HG03066 (cell line): ENCODE measurements around the gene SDHA.
"Not testable (repeated sequence)": the region's sequence is repeated elsewhere in the genome, so short reads cannot be mapped to it uniquely, and the experiment has no call there.

Source experiments
- ATAC-seq: cut with Tn5 transposase; IDR thresholded peaks from one replicate; pipeline ENCODE4 v1.9.1; 2021; ENCODE audit warnings: low read depth; ENCODE audit not compliant: unreplicated experiment

Gene SDHA

GRCh38 chr5:218457-219291 lies 554 bp downstream of the SDHA start:
- peak; percentile 25 for ATAC-seq

- no peak for ATAC-seq
Observed at GRCh38 chr5:219460-219863, 1.3 kb downstream of the SDHA start.

DNA sequence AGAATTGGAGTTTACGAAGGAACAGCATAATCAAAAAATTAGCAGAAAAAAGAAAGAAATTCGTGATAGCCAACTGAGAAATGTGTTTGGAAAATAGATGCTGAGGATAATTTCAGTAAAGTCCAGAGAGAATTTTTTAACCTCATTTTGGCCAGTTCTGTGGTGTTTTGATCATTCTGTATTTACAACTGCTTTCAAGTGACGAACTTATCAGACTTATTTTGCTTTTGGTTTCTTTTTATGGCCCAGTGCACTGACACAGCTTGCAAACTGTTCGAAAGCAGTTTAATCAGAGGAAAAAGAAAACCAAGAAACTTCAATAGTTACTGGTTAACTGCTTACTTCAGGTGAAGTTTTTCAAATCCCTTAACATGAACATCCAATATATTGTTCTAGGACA lies 1.9 kb downstream of the SDHA start:
- ATAC-seq, result no peak

GRCh38 chr5:222951-223715 lies 5.0 kb downstream of the SDHA start:
- ATAC-seq, result not testable (repeated sequence)

DNA sequence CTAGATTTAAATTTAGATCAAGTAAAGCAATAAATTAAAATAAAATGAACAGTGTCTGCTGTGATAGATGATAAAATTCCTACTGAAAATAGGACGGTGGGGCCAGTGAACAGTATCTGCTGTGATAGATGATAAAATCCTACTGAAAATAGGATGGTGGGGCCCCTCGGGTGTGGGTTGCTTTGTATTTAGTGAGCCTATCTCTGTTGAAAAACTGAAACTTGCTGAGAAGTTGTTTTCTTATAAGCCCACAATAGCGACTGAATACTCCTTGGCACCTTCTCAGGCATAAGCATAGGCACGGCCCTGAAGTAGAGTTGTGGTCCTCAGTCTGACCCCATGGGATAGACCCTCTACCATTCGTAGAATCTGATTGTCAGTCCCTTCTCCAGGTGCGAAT lies 5.7 kb downstream of the SDHA start:
- ATAC-seq, result no peak

GRCh38 chr5:225334-225733 lies 7.2 kb downstream of the SDHA start:
- ATAC-seq, result no peak

DNA sequence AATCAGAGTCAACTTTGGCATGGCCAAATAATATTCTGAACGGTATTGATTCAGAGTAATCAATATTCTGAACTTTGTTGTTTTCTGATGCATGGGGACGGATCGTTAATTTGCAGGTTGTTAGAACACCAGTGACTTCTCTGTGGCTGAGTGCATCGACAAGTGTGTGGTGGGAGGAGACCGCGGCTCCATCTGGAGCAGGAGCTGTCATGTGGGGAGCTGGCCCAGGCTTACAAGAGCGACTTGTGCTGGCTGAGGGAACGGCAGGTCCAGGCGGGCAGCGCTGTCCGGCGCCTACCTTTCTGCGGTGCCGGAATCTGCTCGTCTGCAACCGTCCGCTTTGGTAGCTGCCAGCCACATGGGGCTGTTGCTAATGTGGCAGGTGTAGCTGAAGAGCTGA lies 9.3 kb downstream of the SDHA start:
- ATAC-seq, result not testable (repeated sequence)

- no peak for ATAC-seq
Observed at GRCh38 chr5:228886-229285, 10.8 kb downstream of the SDHA start.

- ATAC-seq, result no peak
Observed at GRCh38 chr5:230711-231110, 12.6 kb downstream of the SDHA start.

- no peak for ATAC-seq
Observed at GRCh38 chr5:231661-232060, 13.5 kb downstream of the SDHA start.

DNA sequence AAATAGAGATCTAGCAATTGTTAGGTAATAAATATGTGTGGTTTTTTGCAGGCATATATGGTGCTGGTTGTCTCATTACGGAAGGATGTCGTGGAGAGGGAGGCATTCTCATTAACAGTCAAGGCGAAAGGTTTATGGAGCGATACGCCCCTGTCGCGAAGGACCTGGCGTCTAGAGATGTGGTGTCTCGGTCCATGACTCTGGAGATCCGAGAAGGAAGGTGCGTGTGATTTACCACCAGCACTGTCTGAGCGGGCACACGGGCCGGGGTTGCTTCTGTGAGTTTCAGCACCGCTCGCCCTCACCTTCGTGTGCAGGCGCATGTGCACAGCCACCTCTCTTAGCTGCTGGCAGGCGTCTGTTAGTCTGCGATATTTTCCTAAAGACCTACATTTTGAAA lies 15.3 kb downstream of the SDHA start:
- not testable (repeated sequence) for ATAC-seq

GRCh38 chr5:234450-234849 lies 16.3 kb downstream of the SDHA start:
- no peak for ATAC-seq

DNA sequence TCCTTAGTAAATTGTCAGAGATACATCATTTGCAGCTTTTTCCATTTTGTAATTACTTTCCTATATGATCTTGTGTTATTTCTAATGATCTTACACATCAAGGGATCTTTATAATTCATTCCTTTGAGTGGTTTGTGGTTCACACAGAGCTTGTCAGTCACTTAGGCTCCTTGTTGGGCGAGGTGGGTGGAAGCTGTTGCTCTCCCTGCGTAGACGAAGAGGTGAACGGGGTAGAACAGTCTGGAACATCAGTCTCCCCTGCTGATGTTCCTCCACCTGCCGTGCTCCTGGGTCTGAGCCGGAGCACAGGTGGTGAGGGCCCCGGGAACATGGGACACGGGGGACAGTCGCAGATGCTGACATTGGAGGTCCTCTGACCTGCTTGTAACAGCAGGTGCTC lies 17.4 kb downstream of the SDHA start:
- not testable (repeated sequence) for ATAC-seq

- not testable (repeated sequence) for ATAC-seq
Observed at GRCh38 chr5:237931-238330, 19.8 kb downstream of the SDHA start.

DNA sequence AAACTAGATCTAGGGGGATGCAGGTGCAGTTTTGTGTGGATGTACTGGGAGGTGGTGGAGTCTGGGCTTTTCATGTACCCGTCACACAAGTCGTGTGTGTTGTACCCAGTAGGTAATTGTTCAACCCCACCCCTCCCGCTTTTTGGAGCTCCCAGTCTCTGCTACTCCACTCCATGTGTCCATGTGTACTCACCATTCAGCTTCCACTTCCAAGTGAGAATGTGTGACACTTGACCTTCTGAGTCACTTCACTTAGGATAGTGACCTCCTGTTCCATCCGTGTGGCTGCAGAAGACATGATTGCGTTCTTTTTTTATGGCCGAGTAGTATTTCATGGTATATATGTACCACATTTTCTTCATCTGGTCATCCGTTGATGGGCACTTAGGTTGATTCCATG lies 22.4 kb downstream of the SDHA start:
- ATAC-seq, result not testable (repeated sequence)

GRCh38 chr5:241045-241669 lies 23.0 kb downstream of the SDHA start:
- not testable (repeated sequence) for ATAC-seq

DNA sequence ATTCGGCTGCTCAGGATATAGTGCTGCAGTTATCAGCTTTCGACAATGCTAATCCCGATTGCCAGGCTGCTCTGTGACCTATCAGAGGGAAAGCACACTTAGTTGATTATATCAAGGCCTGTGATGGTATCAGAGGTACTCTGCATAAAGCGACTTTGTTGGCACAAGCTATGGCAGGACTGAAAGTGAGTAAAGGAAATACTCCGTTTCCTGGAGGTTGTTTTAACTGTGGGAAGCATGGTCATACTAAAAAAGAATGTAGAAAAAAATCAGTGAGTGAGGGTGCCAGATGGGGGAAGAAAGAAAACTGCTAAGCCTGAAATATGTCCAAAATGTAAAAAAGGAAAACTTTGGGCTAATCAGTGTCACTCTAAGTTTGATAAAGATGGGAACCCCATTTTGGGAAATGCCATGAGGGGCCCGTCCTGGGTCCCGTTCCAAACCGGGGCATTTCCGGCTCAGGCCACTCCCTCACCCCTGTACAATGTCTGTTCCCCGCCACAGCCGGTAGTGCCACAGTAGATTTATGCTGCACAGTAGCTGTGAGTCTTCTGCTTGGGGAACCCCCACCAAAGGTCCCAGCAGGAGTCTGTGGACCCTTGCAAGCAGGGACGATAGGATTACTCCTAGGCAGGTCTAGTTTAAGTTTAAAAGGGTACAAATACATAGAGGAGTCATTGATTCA lies 25.7 kb downstream of the SDHA start:
- ATAC-seq, result not testable (repeated sequence)

DNA sequence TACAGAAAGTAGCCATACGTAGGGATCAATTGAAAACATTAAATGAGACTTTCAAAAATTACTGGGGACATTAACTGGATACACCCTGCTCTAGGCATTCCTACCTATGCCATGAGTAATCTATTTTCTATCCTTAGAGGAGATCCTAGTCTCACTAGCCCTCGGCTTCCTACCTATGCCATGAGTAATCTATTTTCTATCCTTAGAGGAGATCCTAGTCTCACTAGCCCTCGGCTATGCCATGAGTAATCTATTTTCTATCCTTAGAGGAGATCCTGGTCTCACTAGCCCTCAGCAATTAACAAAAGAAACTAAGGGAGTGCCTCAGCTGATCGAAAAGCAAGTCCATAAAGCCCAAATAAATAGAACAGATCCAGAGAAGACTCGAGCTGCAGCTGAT lies 27.6 kb downstream of the SDHA start:
- ATAC-seq, result not testable (repeated sequence)

DNA sequence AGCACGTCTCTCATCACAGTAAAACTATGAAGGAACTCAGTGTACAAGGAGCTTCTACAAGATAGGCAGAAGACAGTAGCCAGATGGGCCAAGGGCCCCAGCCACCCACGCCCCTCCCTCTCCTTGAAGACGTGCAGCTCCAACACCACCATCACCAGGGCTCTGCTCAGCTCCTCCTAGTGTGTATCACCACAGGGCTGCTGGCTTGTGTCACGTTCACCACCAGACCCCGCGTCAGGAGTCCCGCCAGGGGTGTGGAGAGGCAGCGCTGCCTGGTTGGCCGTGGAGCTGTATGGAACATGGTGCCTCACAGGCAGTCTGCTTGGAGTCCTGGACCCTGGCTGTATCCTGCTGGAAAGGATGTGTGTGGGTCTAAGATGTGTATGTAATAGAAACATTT lies 32.3 kb downstream of the SDHA start:
- not testable (repeated sequence) for ATAC-seq

DNA sequence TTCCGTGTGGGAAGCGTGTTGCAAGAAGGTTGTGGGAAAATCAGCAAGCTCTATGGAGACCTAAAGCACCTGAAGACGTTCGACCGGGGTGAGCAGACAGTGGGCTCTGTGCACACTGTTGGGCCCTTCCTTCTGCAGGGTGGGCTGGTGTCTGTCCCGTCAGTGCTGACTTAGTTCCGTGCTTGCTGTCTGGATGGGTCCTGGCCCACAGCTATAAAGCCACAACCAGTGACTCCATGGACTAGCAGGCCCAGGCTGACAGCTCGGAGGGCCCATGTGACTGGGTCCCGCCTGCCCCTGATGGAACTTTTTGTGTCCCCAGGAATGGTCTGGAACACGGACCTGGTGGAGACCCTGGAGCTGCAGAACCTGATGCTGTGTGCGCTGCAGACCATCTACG lies 32.9 kb downstream of the SDHA start:
- ATAC-seq, result not testable (repeated sequence)

DNA sequence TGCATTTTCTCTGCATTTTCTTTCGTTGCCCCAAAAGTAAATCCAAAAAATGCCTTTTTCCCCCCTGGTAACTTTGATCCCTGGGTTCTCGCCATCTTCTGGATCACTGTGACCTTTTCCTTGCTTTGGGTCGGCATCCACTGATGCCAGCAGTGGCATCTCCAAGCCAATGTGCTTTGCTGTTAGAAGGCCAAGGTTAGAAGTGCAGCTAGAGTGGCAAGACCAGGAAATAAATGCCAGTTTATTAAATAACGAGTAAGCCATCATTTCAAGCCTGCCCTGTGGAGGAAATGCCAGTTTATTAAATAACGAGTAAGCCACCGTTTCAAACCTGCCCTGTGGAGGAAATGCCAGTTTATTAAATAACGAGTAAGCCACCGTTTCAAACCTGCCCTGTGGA lies 33.4 kb downstream of the SDHA start:
- ATAC-seq, result not testable (repeated sequence)
